Activated CD8-positive, alpha-beta T cell treated with anti-CD3 and anti-CD28 coated beads for 36 hours (primary cell): ENCODE results near the gene PTPRS. TPM values are rescaled to one million over a fixed set of nuclear protein-coding genes. Genes with fewer than 3 reads are reported as not detected.

ENCODE experiments used
- ATAC-seq: fragments of 200-7000 bp; cut with Tn5 transposase; one replicate; pipeline ENCODE4 v1.10.0; 2021; ENCODE audit warnings: mild to moderate bottlenecking, moderate library complexity
- CTCF ChIA-PET: fragments of 350-600 bp; sonication (Branson Sonifier 250); formaldehyde crosslinking; loops from one replicate; lab custom pipeline; 2021; ENCODE audit warnings: antibody characterized with exemption; lab: Charles Lee
- POLR2A ChIA-PET: fragments of 350-600 bp; sonication (Branson Sonifier 250); formaldehyde crosslinking; loops from one replicate; lab custom pipeline; 2021; ENCODE audit warnings: antibody characterized with exemption; lab: Charles Lee
- DNase-seq: peaks from one replicate; pipeline ENCODE4 v3.0.0-alpha.2; 2020
- H3K27ac Mint-ChIP-seq: one replicate; pipeline ENCODE4 v1.8.0; 2021; ENCODE audit warnings: mild to moderate bottlenecking, mixed read lengths
- H3K27me3 Mint-ChIP-seq: one replicate; pipeline ENCODE4 v1.8.0; 2021; ENCODE audit warnings: mixed read lengths
- H3K36me3 Mint-ChIP-seq: one replicate; pipeline ENCODE4 v1.8.0; 2021; ENCODE audit warnings: low read depth, mixed read lengths
- H3K4me1 Mint-ChIP-seq: one replicate; pipeline ENCODE4 v1.8.0; 2021; ENCODE audit warnings: low read depth, mixed read lengths
- H3K4me3 Mint-ChIP-seq: one replicate; pipeline ENCODE4 v1.8.0; 2021; ENCODE audit warnings: mild to moderate bottlenecking, moderate library complexity, mixed read lengths
- H3K9me3 Mint-ChIP-seq: one replicate; pipeline ENCODE4 v1.8.0; 2021; ENCODE audit warnings: mixed read lengths
- CTCF ChIP-seq: fragments of 200-600 bp; IDR thresholded peaks from one replicate; pipeline ENCODE4 v1.8.0; 2022; ENCODE audit warnings: antibody characterized with exemption, mild to moderate bottlenecking
- intact Hi-C: fragments of 100-400 bp; cut with micrococcal nuclease; formaldehyde crosslinking; loops from one replicate; pipeline ENCODE4 v1.10.0; 2022
- total RNA-seq, 2 experiments: library from RNA; stranded (reverse); gene quantifications; one replicate each; pipeline ENCODE4 v1.2.3, GENCODE V29; 2021

Gene PTPRS
- total RNA-seq, 2 experiments from 2014 or later: 2.6 to 2.8 TPM

GRCh38 chr19:5349041-5349440 lies 8.4 kb upstream of the PTPRS start:
- Mint-ChIP-seq H3K27me3 (peaks cover 6% of the 10 kb centered on the region), H3K4me3 (no peak overlapping the region), H3K36me3 (no peaks in the 10 kb centered on the region), H3K27ac (no peak overlapping the region), H3K9me3 (peaks cover 4% of the 10 kb centered on the region), H3K4me1 (peaks cover 9% of the 10 kb centered on the region)
- ATAC-seq (no peak), DNase-seq (no peak)
- ChIA-PET CTCF (no interaction called here), POLR2A (no interaction called here)
- TF ChIP-seq CTCF: no peak
- intact Hi-C loops: no loop called here

DNA sequence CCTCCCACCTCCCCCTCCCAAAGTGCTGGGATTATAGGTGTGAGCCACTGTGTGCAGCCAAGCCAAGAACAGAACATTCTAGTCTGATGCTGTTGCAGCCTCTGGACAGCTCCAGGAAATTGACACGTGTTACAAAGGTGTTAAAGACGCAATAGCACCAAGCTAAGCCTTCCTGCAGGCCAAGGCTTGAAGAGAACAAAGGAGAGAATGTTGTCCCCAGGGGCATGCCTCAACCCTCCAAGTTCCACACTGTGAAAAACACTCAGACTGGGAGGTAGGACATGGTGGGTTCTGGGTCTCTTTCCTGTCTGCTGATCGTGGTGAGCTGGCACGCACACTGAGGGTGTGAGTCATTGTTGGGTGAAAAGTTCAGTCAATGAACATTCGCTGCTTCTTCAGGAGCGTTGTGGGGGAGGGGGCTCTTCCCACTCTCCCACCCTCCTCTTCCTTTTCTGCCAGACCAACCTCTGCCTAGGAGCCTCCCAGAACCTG lies 5.3 kb upstream of the PTPRS start:
- peaks cover 8% of the 10 kb centered on the region for H3K27me3 Mint-ChIP-seq
- peaks cover 4% of the 10 kb centered on the region for H3K9me3 Mint-ChIP-seq
- peak; percentile 81 for ATAC-seq
- DNase-seq: peak; percentile 48
- POLR2A ChIA-PET: interaction anchor here (0.8 to 1.1 kb wide), 2 partner anchors 113 to 374 kb away, joined by 3 to 4 read pairs; partner anchors contain the start of gene LONP1
- intact Hi-C loops: no loop called here
- CTCF ChIA-PET: no interaction called here
- no peak for TF ChIP-seq CTCF
- no peak overlapping the region for H3K4me3 Mint-ChIP-seq
- H3K27ac Mint-ChIP-seq: no peak overlapping the region
- peaks cover 9% of the 10 kb centered on the region for H3K4me1 Mint-ChIP-seq
- H3K36me3 Mint-ChIP-seq: no peaks in the 10 kb centered on the region

DNA sequence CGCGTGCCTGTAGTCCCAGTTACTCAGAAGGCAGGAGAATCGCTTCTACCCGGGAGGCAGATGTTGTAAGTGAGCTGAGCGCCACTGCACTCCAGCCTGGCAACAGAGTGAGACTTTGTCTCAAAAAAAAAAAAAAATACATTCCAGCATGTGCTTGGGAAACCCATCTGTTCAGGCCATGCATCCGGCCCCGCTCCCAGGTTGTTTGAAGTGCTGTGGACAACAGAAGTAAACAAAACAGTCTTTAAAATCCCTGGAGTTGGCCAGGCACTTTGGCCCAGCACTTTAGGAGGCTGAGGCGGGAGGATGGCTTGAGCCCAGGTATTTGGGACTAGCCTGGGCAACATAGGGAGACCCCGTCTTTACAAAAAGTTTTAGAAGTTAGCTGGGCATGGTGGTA lies 3.2 kb upstream of the PTPRS start:
- Mint-ChIP-seq H3K27me3 (peaks cover 15% of the 10 kb centered on the region), H3K9me3 (peaks cover 4% of the 10 kb centered on the region), H3K4me3 (no peak overlapping the region), H3K4me1 (peaks cover 16% of the 10 kb centered on the region), H3K36me3 (no peaks in the 10 kb centered on the region), H3K27ac (no peak overlapping the region)
- DNase-seq: no peak
- CTCF ChIA-PET: no interaction called here
- ATAC-seq: no peak
- intact Hi-C loops: no loop called here
- POLR2A ChIA-PET: no interaction called here
- no peak for TF ChIP-seq CTCF

GRCh38 chr19:5342573-5343201 lies 2.1 kb upstream of the PTPRS start:
- H3K4me3 Mint-ChIP-seq: no peak overlapping the region
- intact Hi-C loops: no loop called here
- CTCF ChIA-PET: no interaction called here
- H3K9me3 Mint-ChIP-seq: peaks cover 4% of the 10 kb centered on the region
- H3K36me3 Mint-ChIP-seq: no peaks in the 10 kb centered on the region
- H3K4me1 Mint-ChIP-seq: peaks cover 16% of the 10 kb centered on the region
- DNase-seq: no peak
- H3K27me3 Mint-ChIP-seq: peaks cover 23% of the 10 kb centered on the region
- no peak overlapping the region for H3K27ac Mint-ChIP-seq
- POLR2A ChIA-PET: interaction anchor here (2.1 kb wide), 1 partner anchor 15 kb away, joined by 7 read pairs; no protein-coding TSS in a partner anchor
- no peak for ATAC-seq
- TF ChIP-seq CTCF: no peak

DNA sequence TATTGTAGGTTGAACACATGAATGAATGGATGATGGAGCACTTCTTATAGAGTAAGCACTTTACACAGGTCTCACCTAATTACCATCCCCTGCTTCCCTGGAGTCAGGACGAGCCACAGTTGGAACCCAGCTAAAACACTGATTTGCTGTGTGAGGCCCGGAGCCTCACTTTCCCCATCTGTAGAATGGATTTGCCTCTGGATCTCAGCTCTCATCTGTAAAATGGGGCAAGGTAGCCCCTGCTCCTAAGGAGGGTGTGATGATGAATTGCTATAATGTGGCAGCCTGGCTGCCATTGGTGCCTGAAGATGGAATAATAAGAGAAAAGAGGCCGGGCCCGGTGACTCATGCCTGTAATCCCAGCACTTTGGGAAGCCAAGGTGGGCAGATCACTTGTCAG lies 1.4 kb upstream of the PTPRS start:
- POLR2A ChIA-PET: interaction anchor here (2.1 kb wide), 1 partner anchor 14 kb away, joined by 7 read pairs; no protein-coding TSS in a partner anchor
- no peak for TF ChIP-seq CTCF
- intact Hi-C loops: no loop called here
- no peaks in the 10 kb centered on the region for H3K9me3 Mint-ChIP-seq
- H3K4me1 Mint-ChIP-seq: peaks cover 16% of the 10 kb centered on the region
- DNase-seq (no peak), ATAC-seq (no peak)
- H3K36me3 Mint-ChIP-seq: no peaks in the 10 kb centered on the region
- peaks cover 29% of the 10 kb centered on the region for H3K27me3 Mint-ChIP-seq
- CTCF ChIA-PET: no interaction called here
- H3K4me3 Mint-ChIP-seq: no peak overlapping the region
- no peak overlapping the region for H3K27ac Mint-ChIP-seq
